GM12874 (cell line): Measurements from ENCODE around the gene DMRT1.

Experiments
- TF ChIP-seq, protein P1 (sequence below): IDR thresholded peaks from 2 replicates; pipeline ENCODE4 v1.5.1; 2011; ENCODE audit warnings: low read depth, mild to moderate bottlenecking, control low read depth, low read length, moderate library complexity; ENCODE audit not compliant: insufficient read depth

DMRT1 gene

DNA sequence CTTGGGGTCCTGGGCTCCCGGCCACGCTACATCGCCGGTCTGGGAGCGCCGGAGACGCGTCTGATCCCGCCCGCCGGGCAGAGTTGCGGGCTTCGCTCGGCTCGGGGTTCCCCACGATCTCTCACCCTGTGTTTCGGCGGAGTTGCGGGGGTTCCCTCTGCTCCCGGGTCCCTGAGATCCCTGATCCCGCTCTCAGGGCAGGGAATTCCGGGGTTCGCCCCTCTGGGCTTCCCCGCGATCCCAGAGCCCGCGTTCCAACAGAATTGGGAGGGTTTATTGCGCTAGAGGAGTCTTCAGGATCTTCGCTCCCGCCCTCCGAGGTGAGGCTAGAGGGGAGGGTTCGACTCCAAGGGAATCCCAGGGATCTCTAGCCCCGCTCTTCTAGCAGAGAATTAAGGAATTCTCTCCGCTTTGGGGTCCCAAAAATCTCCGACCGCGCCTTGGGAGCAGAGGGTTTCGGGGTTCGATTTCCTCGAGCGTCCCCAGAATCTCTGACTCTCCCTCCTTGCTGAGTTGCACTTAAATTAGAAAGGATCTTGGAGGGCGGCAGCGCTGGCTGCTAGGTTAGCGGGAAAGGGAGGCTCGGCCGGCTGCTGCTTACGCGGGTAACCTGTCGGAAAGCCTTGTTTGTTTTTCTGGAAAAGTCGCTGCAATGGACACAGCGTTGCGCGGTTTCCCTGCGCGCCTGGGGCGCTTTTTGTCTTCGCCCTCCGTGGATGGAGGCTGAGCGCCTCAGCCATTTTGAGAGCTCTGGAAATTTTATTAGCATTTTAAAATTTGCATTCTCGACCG, 1.3 kb downstream of the DMRT1 start:
- TF ChIP-seq, protein P1, sequence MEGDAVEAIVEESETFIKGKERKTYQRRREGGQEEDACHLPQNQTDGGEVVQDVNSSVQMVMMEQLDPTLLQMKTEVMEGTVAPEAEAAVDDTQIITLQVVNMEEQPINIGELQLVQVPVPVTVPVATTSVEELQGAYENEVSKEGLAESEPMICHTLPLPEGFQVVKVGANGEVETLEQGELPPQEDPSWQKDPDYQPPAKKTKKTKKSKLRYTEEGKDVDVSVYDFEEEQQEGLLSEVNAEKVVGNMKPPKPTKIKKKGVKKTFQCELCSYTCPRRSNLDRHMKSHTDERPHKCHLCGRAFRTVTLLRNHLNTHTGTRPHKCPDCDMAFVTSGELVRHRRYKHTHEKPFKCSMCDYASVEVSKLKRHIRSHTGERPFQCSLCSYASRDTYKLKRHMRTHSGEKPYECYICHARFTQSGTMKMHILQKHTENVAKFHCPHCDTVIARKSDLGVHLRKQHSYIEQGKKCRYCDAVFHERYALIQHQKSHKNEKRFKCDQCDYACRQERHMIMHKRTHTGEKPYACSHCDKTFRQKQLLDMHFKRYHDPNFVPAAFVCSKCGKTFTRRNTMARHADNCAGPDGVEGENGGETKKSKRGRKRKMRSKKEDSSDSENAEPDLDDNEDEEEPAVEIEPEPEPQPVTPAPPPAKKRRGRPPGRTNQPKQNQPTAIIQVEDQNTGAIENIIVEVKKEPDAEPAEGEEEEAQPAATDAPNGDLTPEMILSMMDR, result no peak

DNA sequence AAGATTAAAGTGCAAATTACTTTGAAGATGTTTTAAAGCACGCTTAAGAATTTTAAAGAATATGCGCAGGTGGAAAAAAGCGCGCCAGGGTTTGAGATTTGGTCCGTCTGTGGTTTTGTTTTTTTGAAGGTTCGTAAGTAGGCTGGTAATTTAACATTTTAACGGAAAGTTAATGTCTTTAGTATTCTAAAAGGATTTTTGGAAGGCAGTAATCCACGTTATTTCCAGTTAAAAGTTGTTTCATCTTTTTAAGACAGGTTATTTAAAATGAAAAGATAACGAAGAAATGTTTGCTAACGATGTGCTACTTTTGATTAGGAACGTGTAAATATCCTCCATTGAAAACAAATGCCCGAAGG, 1.9 kb downstream of the DMRT1 start:
- TF ChIP-seq, protein P1, result no peak

GRCh38 chr9:846852-847251, 5.4 kb downstream of the DMRT1 start:
- TF ChIP-seq, protein P1, result no peak

DNA sequence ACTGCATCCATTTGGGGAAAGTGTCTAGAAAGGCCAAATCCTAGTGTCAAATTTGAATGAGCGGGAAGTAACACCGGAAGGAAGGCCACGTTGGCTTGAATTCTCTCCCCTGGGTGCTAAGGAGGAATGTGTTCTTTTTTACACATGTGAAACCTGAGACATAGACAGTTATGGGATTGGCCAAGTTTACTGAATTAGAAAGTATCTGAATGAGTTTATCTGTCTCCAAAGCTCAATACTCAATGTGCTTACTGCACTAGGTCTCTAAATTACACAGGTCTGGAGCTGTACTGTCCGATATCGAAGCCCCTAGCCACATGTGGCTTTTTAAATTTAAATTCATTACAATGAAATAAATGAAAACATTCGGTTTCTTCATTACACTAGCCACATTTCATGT, 6.0 kb downstream of the DMRT1 start:
- TF ChIP-seq, protein P1, result no peak

DNA sequence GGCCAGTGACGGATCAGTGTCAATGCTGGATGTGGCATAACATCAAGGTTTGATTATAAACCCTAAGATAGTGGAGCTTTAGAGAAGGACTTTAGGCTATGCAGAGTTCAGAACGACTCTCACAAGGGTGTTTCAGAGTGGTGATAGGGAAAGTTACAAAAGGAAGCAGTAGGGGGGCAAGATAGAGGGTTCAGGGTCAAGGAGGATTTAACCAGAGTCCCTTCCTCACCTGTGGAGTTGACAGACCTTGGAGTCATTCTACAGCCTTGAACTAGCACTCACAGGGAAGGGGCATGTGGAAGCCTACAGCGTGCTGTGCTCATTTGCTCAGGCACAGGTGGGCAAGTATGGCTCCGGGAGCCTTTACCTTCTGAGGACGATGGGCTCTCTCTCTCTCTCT, 7.9 kb downstream of the DMRT1 start:
- TF ChIP-seq, protein P1, result no peak

DNA sequence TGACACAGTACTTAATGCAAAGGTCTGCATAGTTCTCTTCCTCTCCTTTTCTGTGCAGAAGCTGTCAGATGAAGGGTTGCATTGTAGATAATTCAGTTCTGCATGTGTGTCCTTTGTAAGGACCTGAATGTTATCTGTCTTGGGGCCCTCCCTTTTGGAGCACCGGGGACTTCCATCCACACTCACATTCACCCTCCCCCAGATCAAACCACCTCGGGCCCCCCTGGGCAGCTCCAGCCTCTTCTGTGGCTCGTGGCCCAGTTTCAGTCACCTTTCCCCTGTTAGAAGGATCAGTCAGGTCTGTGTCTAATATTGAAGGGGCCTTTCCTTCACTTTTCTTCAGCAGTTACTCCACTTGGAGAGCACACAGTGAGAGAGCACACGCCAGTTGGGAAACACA, 11.0 kb downstream of the DMRT1 start:
- TF ChIP-seq, protein P1, result no peak

- TF ChIP-seq, protein P1, result no peak
These were observed 17.8 kb downstream of the DMRT1 start for GRCh38 chr9:859251-859650.
